Retinal pigment epithelial cell (primary cell): Measurements from ENCODE around the gene C1QTNF5.
A peak's percentile ranks its signal among the peaks of the same experiment; 100 is the strongest.

Experiments
- DNase-seq: peaks from one replicate; pipeline ENCODE4 v3.0.0-alpha.2; 2010; ENCODE audit warnings: low read depth
- H3K4me3 ChIP-seq: 2 replicates; pipeline ENCODE4 v1.5.1; 2011; ENCODE audit warnings: mild to moderate bottlenecking, low read length, control low read depth, moderate library complexity
- CTCF ChIP-seq: conservative IDR thresholded peaks from 2 replicates; pipeline ENCODE4 v1.5.1; 2011; ENCODE audit warnings: low read depth, low read length, control low read depth, inconsistent platforms

C1QTNF5 gene

GRCh38 chr11:119365071-119365591, 24.4 kb upstream of the C1QTNF5 start:
- H3K4me3 ChIP-seq = no peak overlapping the region
- no peak for DNase-seq

GRCh38 chr11:119363851-119364590, 23.3 kb upstream of the C1QTNF5 start:
- TF ChIP-seq CTCF = no peak
- no peak for DNase-seq
- H3K4me3 ChIP-seq = peak overlapping the region; percentile 48

More at GRCh38 chr11:119365071-119365591, 24.4 kb upstream of the C1QTNF5 start:
- TF ChIP-seq CTCF = no peak

GRCh38 chr11:119363081-119363850, 22.6 kb upstream of the C1QTNF5 start:
- TF ChIP-seq CTCF = no peak
- no peak for DNase-seq
- H3K4me3 ChIP-seq = peak overlapping the region; percentile 48

- H3K4me3 ChIP-seq = peak overlapping the region; percentile 48
- no peak for TF ChIP-seq CTCF
- no peak for DNase-seq
Measured at GRCh38 chr11:119362741-119363080, 22.0 kb upstream of the C1QTNF5 start.

GRCh38 chr11:119361941-119362725, 21.4 kb upstream of the C1QTNF5 start:
- no peak for TF ChIP-seq CTCF
- H3K4me3 ChIP-seq = peak overlapping the region; percentile 48
- DNase-seq = no peak

GRCh38 chr11:119361056-119361787, 20.5 kb upstream of the C1QTNF5 start:
- TF ChIP-seq CTCF = no peak
- H3K4me3 ChIP-seq = peak overlapping the region; percentile 48
- peak; percentile 69 for DNase-seq
